Measurements from ENCODE around the gene INPP5F.
"Not testable (repeated sequence)": the region's sequence is repeated elsewhere in the genome, so short reads cannot be mapped to it uniquely, and the experiment has no call there.

INPP5F gene

DNA sequence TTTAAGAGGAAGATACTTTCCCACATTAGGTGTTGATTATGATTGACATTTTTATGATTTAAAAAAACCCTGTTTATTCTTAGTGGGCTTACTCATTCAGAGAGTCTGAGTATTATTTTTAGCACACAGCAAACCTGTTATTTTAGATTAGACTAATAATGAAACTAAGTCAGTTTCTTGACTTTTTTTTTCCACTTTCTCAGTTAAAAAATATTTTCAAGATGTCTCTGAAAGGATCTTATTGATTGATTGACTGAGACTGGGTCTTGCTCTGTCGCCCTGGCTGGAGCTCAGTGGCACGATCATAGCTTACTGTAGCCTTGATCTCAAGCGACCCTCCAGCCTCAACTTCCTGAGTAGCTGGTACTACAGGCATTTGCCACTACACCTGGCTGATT is 20.4 kb upstream of the INPP5F start:
- no peak for DNase-seq (ENCODE audit: low spot score)
- TF ChIP-seq, protein P1, sequence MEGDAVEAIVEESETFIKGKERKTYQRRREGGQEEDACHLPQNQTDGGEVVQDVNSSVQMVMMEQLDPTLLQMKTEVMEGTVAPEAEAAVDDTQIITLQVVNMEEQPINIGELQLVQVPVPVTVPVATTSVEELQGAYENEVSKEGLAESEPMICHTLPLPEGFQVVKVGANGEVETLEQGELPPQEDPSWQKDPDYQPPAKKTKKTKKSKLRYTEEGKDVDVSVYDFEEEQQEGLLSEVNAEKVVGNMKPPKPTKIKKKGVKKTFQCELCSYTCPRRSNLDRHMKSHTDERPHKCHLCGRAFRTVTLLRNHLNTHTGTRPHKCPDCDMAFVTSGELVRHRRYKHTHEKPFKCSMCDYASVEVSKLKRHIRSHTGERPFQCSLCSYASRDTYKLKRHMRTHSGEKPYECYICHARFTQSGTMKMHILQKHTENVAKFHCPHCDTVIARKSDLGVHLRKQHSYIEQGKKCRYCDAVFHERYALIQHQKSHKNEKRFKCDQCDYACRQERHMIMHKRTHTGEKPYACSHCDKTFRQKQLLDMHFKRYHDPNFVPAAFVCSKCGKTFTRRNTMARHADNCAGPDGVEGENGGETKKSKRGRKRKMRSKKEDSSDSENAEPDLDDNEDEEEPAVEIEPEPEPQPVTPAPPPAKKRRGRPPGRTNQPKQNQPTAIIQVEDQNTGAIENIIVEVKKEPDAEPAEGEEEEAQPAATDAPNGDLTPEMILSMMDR (IDR thresholded peaks at IDR 0.05; ENCODE audit: borderline replicate concordance, control extremely low read depth, extremely low read depth, insufficient read depth, missing control alignments) = no peak
- in situ Hi-C loops (cut with MboI; ENCODE audit: low sequenced_read_pairs, unreplicated experiment) = no loop called here

DNA sequence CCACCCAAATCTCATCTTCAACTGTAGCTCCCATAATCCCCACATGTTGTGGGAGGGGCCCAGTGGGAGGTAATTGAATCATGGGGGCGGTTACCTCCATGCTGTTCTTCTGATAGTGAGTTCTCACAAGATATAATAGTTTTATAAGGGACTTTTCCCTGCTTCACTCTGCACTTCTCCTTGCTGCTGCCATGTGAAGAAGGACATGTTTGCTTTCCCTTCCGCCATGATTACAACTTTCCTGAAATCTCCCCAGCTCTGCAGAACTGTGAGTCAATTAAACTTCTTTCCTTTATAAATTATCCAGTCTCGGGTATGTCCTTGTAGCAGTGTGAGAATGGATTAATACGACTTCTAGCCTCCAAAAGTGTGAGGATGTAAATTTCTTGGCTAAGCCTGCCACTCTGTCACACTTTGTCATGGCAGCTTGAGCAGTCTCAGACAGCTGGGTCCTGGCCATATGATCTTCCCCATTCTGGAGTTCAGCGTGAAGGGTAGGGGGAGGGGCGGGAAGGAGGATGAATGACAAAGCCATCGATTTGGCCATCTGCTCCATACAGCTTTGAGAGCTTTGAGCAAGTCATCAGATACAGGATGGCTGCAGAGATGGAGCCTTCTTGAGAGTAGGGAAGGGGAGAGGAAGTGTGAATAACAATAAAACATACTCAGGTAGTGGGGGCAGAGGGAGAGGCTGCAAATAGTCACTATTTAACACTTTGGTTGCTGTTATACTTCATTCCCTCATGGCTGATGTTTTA is 19.1 kb upstream of the INPP5F start:
- in situ Hi-C loops (cut with MboI; ENCODE audit: low sequenced_read_pairs, unreplicated experiment) = no loop called here
- TF ChIP-seq, protein P1 (IDR thresholded peaks at IDR 0.05; ENCODE audit: borderline replicate concordance, control extremely low read depth, extremely low read depth, insufficient read depth, missing control alignments) = no peak
- DNase-seq (ENCODE audit: low spot score) = no peak

DNA sequence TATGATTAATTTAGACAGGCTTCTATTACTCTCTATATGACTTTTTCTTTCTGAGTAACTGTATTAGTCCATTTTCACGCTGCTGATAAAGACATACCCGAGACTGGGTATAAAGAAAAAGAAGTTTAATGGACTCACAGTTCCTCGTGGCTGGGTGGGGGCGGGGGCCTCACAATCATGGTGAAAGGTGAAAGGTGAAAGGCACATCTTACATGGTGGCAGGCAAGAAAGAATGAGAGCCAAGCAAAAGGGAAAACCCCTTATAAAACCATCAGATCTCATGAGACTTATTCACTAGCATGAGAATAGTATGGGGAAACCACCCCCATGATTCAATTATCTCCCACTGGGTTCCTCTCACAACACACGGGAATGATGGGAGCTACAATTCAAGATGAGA is 18.5 kb upstream of the INPP5F start:
- in situ Hi-C loops (cut with MboI; ENCODE audit: low sequenced_read_pairs, unreplicated experiment); DNase-seq (ENCODE audit: low spot score): not testable (repeated sequence)

DNA sequence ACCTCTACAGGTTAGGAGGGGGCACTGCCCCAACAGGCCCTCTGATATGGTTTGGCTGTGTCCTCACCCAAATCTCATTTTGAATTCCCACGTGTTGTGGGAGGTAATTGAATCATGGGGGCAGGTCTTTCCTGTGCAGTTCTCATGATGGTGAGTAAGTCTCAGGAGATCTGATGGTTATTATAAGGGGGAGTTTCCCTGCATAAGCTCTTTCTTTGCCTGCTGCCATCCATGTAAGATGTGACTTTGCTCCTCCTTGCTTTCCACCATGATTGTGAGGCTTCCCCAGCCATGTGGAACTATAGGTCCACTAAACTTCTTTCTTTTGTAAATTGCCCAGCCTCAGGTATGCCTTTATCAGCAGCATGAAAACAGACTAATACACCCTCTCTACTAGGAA is 14.9 kb upstream of the INPP5F start:
- DNase-seq (ENCODE audit: low spot score); in situ Hi-C loops (cut with MboI; ENCODE audit: low sequenced_read_pairs, unreplicated experiment): not testable (repeated sequence)

DNA sequence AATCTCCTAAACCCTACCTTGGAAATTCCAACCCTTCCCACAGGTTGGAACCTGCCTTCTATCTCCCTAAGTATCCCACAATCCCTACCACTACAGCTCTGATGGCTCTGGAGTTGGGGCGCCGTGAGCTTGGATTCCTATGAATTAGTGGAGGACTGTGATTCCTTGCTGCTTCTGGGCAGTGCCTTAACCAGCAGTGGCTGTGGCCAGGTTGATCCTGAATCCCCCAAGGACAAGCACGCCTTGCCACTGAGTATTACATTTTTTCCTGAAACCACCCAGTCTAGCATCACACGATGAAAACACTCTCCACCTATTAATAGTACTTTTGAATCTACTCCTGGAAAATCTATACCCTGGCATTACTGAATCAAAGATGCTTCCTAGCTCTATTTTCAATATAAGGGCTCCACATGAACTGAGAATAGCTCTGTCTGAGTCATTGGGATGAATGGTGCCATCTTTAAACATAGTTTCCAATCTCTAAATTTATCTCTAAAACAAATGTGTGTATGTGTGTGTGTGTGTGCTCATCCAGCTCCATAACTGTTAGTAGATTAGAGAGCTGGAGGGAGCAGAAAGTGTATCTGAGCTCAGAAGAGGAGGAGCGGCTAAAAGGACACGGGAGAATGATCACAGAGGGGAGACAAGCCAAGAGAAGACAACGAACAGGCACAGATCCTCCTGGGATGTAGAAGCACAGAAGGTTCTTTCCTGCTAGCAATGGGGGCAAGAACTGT is 11.9 kb upstream of the INPP5F start:
- no peak for DNase-seq (ENCODE audit: low spot score)
- in situ Hi-C loops (cut with MboI; ENCODE audit: low sequenced_read_pairs, unreplicated experiment) = no loop called here
- TF ChIP-seq, protein P1 (IDR thresholded peaks at IDR 0.05; ENCODE audit: borderline replicate concordance, control extremely low read depth, extremely low read depth, insufficient read depth, missing control alignments) = no peak

DNA sequence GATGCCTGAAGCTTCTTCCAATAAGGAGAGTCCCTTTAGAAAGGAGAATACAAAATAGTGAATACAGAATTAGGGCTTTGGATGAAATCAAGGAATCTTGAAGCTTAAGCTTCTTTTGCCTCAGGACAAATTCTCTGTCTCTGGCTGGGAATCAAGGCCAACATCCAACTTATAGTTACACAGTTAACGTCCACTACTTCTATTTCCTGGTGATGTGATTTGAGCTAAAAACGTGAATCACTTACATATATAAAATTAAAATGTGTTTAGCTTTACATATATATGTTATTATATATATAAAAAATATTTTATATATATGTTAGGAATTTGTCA is 11.4 kb upstream of the INPP5F start:
- TF ChIP-seq, protein P1 (IDR thresholded peaks at IDR 0.05; ENCODE audit: borderline replicate concordance, control extremely low read depth, extremely low read depth, insufficient read depth, missing control alignments) = no peak
- in situ Hi-C loops (cut with MboI; ENCODE audit: low sequenced_read_pairs, unreplicated experiment) = no loop called here
- DNase-seq (ENCODE audit: low spot score) = no peak

DNA sequence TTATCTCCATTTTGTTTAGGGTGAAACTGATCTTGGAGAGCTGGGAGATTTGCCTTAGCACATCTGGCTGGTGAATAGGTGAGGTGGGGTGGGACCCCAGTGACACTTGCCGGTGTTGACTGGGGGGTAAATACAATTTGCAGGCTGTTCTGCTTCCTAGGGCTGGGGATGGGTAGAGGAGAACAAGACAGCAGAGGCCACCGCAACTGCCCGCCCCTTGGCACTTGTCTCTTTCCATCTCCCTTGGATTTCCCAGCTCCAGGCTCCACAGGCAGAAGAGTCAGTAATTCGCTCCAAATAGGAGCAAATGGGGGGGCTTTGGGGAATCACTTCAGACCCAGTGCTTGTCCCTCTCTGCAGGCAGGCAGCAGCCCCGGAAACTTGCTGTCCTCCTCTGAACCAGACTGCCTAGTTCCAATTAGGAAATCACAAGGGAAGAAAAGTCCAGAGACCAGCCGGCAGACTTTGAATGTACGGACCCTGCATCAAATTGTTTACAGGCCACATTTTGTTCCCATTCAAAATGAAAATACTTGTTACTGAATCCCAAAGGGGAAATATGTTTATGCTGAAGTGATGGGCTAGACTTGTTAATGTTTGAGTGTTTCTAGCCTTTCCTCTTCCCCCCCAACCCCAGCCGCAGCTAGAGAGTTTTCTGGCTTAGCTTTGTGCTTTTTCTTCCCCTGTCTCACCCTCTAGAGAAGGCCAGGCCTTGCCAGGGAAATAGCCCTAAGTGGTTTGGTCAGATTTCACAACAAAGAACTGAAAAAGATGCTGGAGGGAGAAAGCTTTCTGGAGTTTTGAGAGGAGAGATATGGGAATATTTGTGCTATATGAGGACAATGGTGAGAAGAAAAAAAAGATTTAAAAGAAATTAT is 10.0 kb upstream of the INPP5F start:
- in situ Hi-C loops (cut with MboI; ENCODE audit: low sequenced_read_pairs, unreplicated experiment) = no loop called here

More for the DNA sequence above, 10.0 kb upstream of the INPP5F start:
- TF ChIP-seq, protein P1 (IDR thresholded peaks at IDR 0.05; ENCODE audit: borderline replicate concordance, control extremely low read depth, extremely low read depth, insufficient read depth, missing control alignments) = no peak
- DNase-seq (ENCODE audit: low spot score) = no peak
